Measurements from ENCODE around the gene OTOG.

OTOG gene

DNA sequence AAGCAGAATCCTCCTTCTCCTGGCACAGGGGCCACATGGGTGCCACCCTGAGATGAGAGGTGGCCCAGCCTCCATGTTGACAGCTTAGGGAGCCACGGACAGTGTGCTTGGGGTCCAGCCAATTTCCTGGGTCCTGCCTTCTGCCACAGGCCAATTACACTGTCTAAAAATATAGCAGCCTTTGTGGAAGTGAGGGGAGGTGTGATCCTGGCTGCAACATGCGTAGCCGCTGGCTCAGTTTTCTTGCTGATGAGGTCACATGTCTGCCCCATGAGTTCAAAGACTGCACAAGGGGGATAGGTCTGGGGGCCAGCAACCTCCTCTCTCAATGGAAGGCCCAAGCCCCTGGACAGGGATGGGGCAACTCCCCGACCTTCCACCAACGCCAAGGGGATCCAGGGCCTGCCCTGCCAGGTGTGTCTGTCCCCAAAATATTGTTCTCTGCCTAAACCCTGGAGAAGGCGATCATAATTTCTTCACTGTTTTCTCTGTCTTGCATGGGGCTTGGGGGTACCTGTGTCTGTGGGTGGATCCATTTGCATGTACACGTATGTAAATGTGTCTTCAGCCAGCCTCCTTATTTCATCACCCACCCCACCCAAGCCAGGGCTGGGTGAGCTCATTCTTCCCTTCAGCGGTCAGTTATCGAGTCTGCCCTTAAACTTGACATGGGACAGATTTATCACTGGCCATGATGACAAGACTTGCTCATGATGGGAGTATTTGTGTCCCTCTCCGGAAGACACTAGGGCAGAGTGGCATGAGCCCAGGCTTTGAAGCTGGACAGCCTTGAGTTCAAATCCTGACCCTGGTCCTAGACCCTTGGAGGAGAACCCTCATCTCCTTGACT, 59.4 kb downstream of the OTOG start:
- TF ChIP-seq, protein P1, sequence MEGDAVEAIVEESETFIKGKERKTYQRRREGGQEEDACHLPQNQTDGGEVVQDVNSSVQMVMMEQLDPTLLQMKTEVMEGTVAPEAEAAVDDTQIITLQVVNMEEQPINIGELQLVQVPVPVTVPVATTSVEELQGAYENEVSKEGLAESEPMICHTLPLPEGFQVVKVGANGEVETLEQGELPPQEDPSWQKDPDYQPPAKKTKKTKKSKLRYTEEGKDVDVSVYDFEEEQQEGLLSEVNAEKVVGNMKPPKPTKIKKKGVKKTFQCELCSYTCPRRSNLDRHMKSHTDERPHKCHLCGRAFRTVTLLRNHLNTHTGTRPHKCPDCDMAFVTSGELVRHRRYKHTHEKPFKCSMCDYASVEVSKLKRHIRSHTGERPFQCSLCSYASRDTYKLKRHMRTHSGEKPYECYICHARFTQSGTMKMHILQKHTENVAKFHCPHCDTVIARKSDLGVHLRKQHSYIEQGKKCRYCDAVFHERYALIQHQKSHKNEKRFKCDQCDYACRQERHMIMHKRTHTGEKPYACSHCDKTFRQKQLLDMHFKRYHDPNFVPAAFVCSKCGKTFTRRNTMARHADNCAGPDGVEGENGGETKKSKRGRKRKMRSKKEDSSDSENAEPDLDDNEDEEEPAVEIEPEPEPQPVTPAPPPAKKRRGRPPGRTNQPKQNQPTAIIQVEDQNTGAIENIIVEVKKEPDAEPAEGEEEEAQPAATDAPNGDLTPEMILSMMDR (IDR thresholded peaks at IDR 0.05; ENCODE audit: insufficient read depth, low read depth, low read length, missing control alignments), result no peak
- DNase-seq (ENCODE audit: low read depth), result no peak
- H3K4me3 ChIP-seq (ENCODE audit: low read length), result no peak overlapping the region

DNA sequence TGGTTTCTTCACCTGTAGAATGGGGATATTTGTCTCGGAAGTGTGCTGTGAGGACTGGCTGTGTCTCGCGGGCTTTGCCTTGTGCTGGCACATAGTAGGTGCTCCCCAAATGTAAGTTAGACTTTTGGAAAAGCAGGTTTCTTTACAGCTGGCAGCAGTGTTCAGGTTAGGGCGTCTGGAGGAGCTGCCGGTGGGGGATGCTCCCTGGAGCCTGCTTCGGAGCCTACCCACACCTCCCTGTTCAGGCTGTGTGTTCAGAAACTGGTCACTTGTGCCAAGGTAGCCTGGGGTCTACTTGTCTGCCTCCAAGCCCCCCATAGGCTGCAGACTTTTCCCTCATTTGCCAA, 60.0 kb downstream of the OTOG start:
- TF ChIP-seq, protein P1 (IDR thresholded peaks at IDR 0.05; ENCODE audit: insufficient read depth, low read depth, low read length, missing control alignments), result no peak
- H3K4me3 ChIP-seq (ENCODE audit: low read length), result no peak overlapping the region
- DNase-seq (ENCODE audit: low read depth), result no peak

DNA sequence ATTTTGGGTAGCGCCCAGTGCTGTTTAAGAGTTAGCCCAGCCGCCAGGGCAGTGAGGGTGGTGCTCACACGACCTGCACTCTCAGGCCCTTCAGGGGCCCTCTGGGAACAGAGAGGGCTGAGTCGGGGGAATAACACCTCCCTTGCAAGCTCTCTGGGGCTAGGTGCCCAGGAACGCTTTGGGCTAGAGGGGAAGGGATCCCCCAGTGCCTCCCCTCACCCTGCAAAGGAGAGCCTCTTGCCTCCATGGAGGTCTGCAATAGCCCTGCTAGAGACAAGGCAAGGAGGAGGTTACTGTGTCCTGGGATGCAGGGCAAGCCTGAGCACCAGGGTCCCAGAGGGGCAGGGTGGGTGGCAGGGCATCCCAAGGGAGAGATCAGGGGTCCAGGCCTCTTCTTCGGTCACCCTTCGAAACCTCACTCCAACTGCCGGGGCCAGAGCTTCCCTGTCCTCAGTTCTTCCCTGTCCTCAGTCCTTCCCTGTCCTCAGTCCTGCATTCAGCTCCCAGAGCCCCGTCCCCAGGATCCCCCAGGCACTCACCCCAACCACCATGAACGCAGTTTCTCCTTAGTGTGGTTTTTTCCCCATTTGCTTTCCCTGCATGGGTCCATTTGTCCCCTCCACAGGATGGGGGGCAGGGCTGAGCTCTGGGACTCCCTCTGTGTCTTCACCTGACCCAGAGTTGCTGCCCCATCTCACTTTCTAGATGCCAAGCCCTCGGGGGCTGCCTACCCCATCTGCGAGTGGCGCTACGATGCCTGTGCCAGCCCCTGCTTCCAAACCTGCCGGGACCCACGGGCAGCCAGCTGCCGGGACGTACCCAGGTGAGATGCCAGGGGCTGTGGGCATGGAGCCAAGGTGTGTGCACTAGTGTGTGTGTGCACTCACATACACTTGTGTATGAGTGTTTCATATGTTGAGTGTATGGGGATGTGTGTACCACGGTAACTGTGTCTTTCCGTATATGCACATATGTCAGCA, 60.8 kb downstream of the OTOG start:
- TF ChIP-seq, protein P1 (IDR thresholded peaks at IDR 0.05; ENCODE audit: insufficient read depth, low read depth, low read length, missing control alignments), result no peak
- DNase-seq (ENCODE audit: low read depth), result no peak
- H3K4me3 ChIP-seq (ENCODE audit: low read length), result no peak overlapping the region

DNA sequence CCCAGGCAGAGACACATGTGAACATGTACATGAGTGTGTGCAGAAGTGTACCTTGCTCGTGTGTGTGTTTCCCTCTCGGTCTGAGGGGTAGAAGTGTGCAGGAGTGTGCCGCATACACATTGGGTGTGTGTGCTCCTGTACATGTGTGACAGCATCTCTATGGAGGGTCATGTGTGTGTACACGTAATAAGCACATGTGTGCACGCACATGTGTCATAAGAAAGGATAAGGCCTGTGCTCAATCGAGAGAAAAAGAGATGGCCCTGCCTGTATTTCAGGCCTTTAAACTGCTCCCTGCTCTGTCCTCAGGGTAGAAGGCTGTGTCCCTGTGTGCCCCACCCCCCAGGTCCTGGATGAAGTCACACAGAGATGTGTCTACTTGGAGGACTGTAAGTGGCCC, 61.8 kb downstream of the OTOG start:
- TF ChIP-seq, protein P1 (IDR thresholded peaks at IDR 0.05; ENCODE audit: insufficient read depth, low read depth, low read length, missing control alignments), result no peak
- no peak overlapping the region for H3K4me3 ChIP-seq (ENCODE audit: low read length)
- no peak for DNase-seq (ENCODE audit: low read depth)

DNA sequence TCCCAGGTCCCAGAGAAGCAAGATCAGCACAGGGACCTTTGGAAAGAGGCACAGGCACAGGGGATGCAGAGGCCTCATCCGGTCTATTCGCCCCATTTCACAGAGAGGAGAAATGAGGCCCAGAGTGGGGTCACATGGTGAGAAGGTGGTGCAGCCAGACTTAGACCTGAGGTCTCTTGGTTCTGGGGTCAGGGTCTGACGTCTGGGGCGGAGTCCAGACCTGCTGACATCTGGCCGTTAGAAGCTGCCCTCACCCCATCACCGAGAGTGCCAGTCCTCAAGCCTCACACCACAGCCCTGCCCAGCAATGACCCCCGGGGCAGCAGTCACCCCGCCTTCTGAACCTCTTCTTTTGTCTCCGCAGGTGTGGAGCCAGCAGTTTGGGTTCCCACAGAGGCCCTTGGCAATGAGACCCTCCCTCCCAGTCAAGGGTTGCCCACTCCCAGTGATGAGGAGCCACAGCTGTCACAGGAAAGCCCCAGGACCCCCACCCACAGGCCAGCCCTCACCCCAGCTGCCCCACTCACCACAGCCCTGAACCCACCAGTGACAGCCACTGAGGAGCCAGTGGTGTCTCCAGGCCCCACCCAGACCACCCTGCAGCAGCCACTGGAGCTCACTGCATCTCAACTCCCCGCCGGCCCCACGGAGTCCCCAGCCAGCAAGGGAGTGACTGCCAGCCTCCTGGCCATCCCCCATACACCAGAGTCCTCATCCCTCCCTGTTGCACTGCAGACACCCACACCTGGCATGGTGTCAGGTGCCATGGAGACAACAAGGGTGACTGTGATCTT, 62.4 kb downstream of the OTOG start:
- TF ChIP-seq, protein P1 (IDR thresholded peaks at IDR 0.05; ENCODE audit: insufficient read depth, low read depth, low read length, missing control alignments), result no peak
- no peak for DNase-seq (ENCODE audit: low read depth)
- H3K4me3 ChIP-seq (ENCODE audit: low read length), result no peak overlapping the region

DNA sequence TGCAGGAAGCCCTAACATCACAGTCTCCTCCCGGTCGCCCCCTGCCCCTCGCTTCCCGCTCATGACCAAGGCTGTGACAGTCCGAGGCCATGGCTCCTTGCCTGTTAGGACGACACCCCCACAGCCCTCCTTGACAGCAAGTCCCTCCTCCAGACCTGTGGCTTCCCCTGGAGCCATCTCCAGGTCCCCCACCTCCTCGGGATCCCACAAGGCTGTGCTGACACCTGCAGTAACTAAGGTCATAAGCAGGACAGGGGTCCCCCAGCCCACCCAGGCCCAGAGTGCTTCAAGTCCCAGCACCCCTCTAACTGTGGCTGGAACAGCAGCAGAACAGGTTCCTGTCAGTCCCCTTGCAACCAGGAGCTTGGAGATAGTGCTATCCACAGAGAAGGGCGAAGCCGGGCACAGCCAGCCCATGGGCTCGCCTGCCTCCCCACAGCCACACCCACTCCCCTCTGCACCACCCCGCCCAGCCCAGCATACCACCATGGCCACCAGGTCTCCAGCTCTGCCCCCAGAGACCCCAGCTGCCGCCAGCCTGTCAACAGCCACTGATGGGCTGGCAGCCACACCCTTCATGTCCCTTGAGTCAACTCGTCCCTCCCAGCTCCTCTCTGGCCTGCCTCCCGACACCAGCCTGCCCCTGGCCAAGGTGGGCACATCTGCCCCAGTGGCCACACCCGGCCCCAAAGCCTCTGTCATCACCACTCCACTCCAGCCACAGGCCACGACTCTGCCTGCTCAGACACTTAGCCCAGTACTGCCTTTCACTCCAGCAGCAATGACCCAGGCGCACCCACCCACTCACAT, 63.2 kb downstream of the OTOG start:
- no peak overlapping the region for H3K4me3 ChIP-seq (ENCODE audit: low read length)
- TF ChIP-seq, protein P1 (IDR thresholded peaks at IDR 0.05; ENCODE audit: insufficient read depth, low read depth, low read length, missing control alignments), result no peak
- no peak for DNase-seq (ENCODE audit: low read depth)
